Body of pancreas (tissue), 4 donors: ENCODE data around the gene ECHS1. TPM values are rescaled to one million over a fixed set of nuclear protein-coding genes. Genes with fewer than 3 reads are reported as not detected.
"Not testable (repeated sequence)": the region's sequence is repeated elsewhere in the genome, so short reads cannot be mapped to it uniquely, and the experiment has no call there.

Experiments
- ATAC-seq: fragments of 150-250 bp; one replicate; pipeline ENCODE4 v1.9.1; 2016
- DNase-seq, 4 donors: peaks; one replicate each; pipeline ENCODE4 v3.0.0-alpha.2; 2019
- H3K27ac ChIP-seq, 4 donors: fragments of 200-600 bp; sonication (generic); 1 replicate in 3 of 4; 2 replicates in 1 of 4; pipeline versions ENCODE4 v1.5.1 to v1.6.1; 2016 to 2019; ENCODE audit warnings: mild to moderate bottlenecking in 1 of 4, mixed read lengths in 1 of 4, moderate library complexity in 1 of 4
- H3K27me3 ChIP-seq, 2 donors: fragments of 200-600 bp; sonication (generic); one replicate each; pipeline ENCODE4 v1.6.0; 2016; ENCODE audit warnings: mild to moderate bottlenecking in 1 of 2
- H3K36me3 ChIP-seq, 2 donors: fragments of 200-600 bp; sonication (generic); replicated peaks in 1 of 2; 2 replicates each; pipeline ENCODE4 v1.5.1; 2016; ENCODE audit warnings: low read depth in 2 of 2; ENCODE audit not compliant: insufficient read depth in 1 of 2
- H3K4me1 ChIP-seq: fragments of 200-600 bp; sonication (generic); one replicate; pipeline ENCODE4 v1.6.0; 2016
- H3K4me3 ChIP-seq, 2 donors: fragments of 200-600 bp; sonication (generic); 1 replicate in 1 of 2; 2 replicates in 1 of 2; pipeline ENCODE4 v1.5.1; 2016 to 2019
- H3K9me3 ChIP-seq, 3 donors: fragments of 200-600 bp; sonication (generic); 1 replicate in 2 of 3; 2 replicates in 1 of 3; pipeline ENCODE4 v1.5.1; 2016
- CTCF ChIP-seq, 7 experiments: fragments of 450-650 bp in 4 of 7; fragments of 200-600 bp in 3 of 7; sonication (generic) in 3 of 7; IDR thresholded peaks; one replicate each; pipeline ENCODE4 v1.5.1; 2016 to 2019; ENCODE audit warnings: antibody characterized with exemption in 7 of 7
- POLR2A ChIP-seq, 3 donors: fragments of 450-650 bp; IDR thresholded peaks; one replicate each; pipeline ENCODE4 v1.6.1; 2016; ENCODE audit warnings: antibody characterized with exemption in 3 of 3, mild to moderate bottlenecking in 2 of 3
- WGBS, 2 donors: methylation state at CpG; one replicate each; pipeline ENCODE4 v1.1.5; 2017; 5-methylcytosine and 5-hydroxymethylcytosine counted together
- intact Hi-C: fragments of 100-400 bp; cut with DNase I; formaldehyde crosslinking; loops from one replicate; pipeline ENCODE4 v1.15.1; 2023
- total RNA-seq, 2 donors: library from RNA; depleted of rRNA; stranded (reverse); fragments of >200 nt; gene quantifications; one replicate each; pipeline ENCODE4 v1.1.0, GENCODE V29; 2016

ECHS1 gene
- total RNA-seq, 2 donors from 2014 or later: 44.4 to 71.9 TPM

GRCh38 chr10:133326223-133326551 lies 47.0 kb downstream of the ECHS1 start:
- WGBS, 2 donors: 34 to 38% methylated on average over 8 to 9 of the region's 9 CpGs
- Histone ChIP-seq H3K4me3 (no peak overlapping the region), H3K27me3 (peaks cover 0 to 32% of the 10 kb centered on the region in 2 donors), H3K9me3 (no peaks in the 10 kb centered on the region), H3K4me1 (peaks cover 29% of the 10 kb centered on the region), H3K36me3 (no peaks in the 10 kb centered on the region), H3K27ac (no peak overlapping the region)
- DNase-seq (no peak), ATAC-seq (no peak)
- intact Hi-C loops: no loop called here
- TF ChIP-seq POLR2A (IDR thresholded peaks at IDR 0.05) (no peak), CTCF (IDR thresholded peaks at IDR 0.05) (no peak)

GRCh38 chr10:133325440-133326222 lies 47.5 kb downstream of the ECHS1 start:
- intact Hi-C loops: no loop called here
- Histone ChIP-seq H3K27me3 (peaks cover 0 to 32% of the 10 kb centered on the region in 2 donors), H3K4me1 (peaks cover 29% of the 10 kb centered on the region), H3K36me3 (no peaks in the 10 kb centered on the region), H3K9me3 (no peaks in the 10 kb centered on the region), H3K27ac (no peak overlapping the region), H3K4me3 (no peak overlapping the region)
- TF ChIP-seq CTCF (IDR thresholded peaks at IDR 0.05): no peak
- TF ChIP-seq POLR2A (IDR thresholded peaks at IDR 0.05): no peak
- DNase-seq: no peak
- WGBS, 2 donors: 0 to 4% methylated on average over 42 to 46 of the region's 91 CpGs
- ATAC-seq: no peak

GRCh38 chr10:133324857-133325260 lies 48.3 kb downstream of the ECHS1 start:
- TF ChIP-seq CTCF (IDR thresholded peaks at IDR 0.05): no peak
- no peak for TF ChIP-seq POLR2A (IDR thresholded peaks at IDR 0.05)
- no peak for DNase-seq
- intact Hi-C loops: no loop called here
- Histone ChIP-seq H3K9me3 (no peaks in the 10 kb centered on the region), H3K36me3 (no peaks in the 10 kb centered on the region), H3K27ac (no peak overlapping the region), H3K4me1 (peaks cover 27% of the 10 kb centered on the region), H3K27me3 (peaks cover 0 to 32% of the 10 kb centered on the region in 2 donors), H3K4me3 (no peak overlapping the region)
- 12 to 17% methylated on average over 16 to 19 of the region's 20 CpGs for WGBS, 2 donors
- no peak for ATAC-seq

GRCh38 chr10:133324198-133324792 lies 48.9 kb downstream of the ECHS1 start:
- peaks cover 0 to 32% of the 10 kb centered on the region in 2 donors for H3K27me3 ChIP-seq
- no peaks in the 10 kb centered on the region for H3K9me3 ChIP-seq
- ATAC-seq (peak; percentile 79), DNase-seq (peak; percentile 72 to 88 (median 84))
- H3K27ac ChIP-seq: no peak overlapping the region
- H3K4me1 ChIP-seq: peaks cover 21% of the 10 kb centered on the region
- intact Hi-C loops: no loop called here
- H3K36me3 ChIP-seq: no peaks in the 10 kb centered on the region
- WGBS, 2 donors: 0 to 4% methylated on average over 1 to 12 of the region's 13 CpGs
- H3K4me3 ChIP-seq: no peak overlapping the region
- TF ChIP-seq POLR2A (IDR thresholded peaks at IDR 0.05) (no peak), CTCF (IDR thresholded peaks at IDR 0.05) (no peak)

GRCh38 chr10:133322064-133322709 lies 51.0 kb downstream of the ECHS1 start:
- H3K4me3 ChIP-seq, DNase-seq, ATAC-seq, H3K36me3 ChIP-seq, intact Hi-C loops, H3K27ac ChIP-seq, H3K9me3 ChIP-seq: not testable (repeated sequence)
- Histone ChIP-seq H3K27me3 (peaks cover 0 to 17% of the 10 kb centered on the region in 2 donors), H3K4me1 (peaks cover 27% of the 10 kb centered on the region)
- WGBS, 2 donors: 72 to 78% methylated on average over 12 of the region's 14 CpGs

GRCh38 chr10:133320852-133321422 lies 52.2 kb downstream of the ECHS1 start:
- intact Hi-C loops, H3K27ac ChIP-seq, ATAC-seq, H3K36me3 ChIP-seq, H3K27me3 ChIP-seq, DNase-seq, H3K9me3 ChIP-seq, H3K4me3 ChIP-seq: not testable (repeated sequence)
- peaks cover 20% of the 10 kb centered on the region for H3K4me1 ChIP-seq
- 91 to 96% methylated on average over 6 of the region's 6 CpGs for WGBS, 2 donors
